RWPE2 (cell line): Measurements from ENCODE around the gene TBC1D21.

Experiments
- ATAC-seq: fragments of 200-7000 bp; cut with Tn5 transposase; 3 replicates; pipeline ENCODE4 v1.9.1; 2021; ENCODE audit warnings: low read depth
- DNase-seq: peaks from one replicate; pipeline ENCODE4 v3.0.0-alpha.2; 2020; ENCODE audit warnings: low spot score
- H3K27ac ChIP-seq: fragments of 450-650 bp; 2 replicates; pipeline ENCODE4 v1.5.1; 2017; ENCODE audit warnings: mild to moderate bottlenecking; ENCODE audit not compliant: poor library complexity, severe bottlenecking
- H3K27me3 ChIP-seq: fragments of 250-450 bp; sonication (Bioruptor Pico); 2 replicates; pipeline ENCODE4 v1.5.1; 2021; ENCODE audit warnings: mild to moderate bottlenecking, moderate library complexity; ENCODE audit not compliant: insufficient read depth, poor library complexity, severe bottlenecking
- H3K36me3 ChIP-seq: fragments of 250-450 bp; sonication (Bioruptor Pico); 2 replicates; pipeline ENCODE4 v1.5.1; 2020; ENCODE audit warnings: low read depth, mild to moderate bottlenecking, moderate library complexity
- H3K4me1 ChIP-seq: fragments of 250-450 bp; sonication (Bioruptor Pico); 2 replicates; pipeline ENCODE4 v1.5.1; 2021; ENCODE audit warnings: mild to moderate bottlenecking, moderate library complexity; ENCODE audit not compliant: insufficient read depth, poor library complexity, severe bottlenecking
- H3K4me3 ChIP-seq: fragments of 250-450 bp; sonication (Bioruptor Pico); 2 replicates; pipeline ENCODE4 v1.5.1; 2021; ENCODE audit warnings: mild to moderate bottlenecking, moderate library complexity; ENCODE audit not compliant: severe bottlenecking
- H3K9me3 ChIP-seq: fragments of 250-450 bp; sonication (Bioruptor Pico); 2 replicates; pipeline ENCODE4 v1.5.1; 2021; ENCODE audit warnings: mild to moderate bottlenecking, moderate library complexity; ENCODE audit not compliant: severe bottlenecking
- CTCF ChIP-seq: fragments of 450-650 bp; IDR thresholded peaks from one replicate; pipeline ENCODE4 v1.5.1; 2017; ENCODE audit warnings: mild to moderate bottlenecking, moderate library complexity; ENCODE audit not compliant: poor library complexity, severe bottlenecking

TBC1D21 gene

DNA sequence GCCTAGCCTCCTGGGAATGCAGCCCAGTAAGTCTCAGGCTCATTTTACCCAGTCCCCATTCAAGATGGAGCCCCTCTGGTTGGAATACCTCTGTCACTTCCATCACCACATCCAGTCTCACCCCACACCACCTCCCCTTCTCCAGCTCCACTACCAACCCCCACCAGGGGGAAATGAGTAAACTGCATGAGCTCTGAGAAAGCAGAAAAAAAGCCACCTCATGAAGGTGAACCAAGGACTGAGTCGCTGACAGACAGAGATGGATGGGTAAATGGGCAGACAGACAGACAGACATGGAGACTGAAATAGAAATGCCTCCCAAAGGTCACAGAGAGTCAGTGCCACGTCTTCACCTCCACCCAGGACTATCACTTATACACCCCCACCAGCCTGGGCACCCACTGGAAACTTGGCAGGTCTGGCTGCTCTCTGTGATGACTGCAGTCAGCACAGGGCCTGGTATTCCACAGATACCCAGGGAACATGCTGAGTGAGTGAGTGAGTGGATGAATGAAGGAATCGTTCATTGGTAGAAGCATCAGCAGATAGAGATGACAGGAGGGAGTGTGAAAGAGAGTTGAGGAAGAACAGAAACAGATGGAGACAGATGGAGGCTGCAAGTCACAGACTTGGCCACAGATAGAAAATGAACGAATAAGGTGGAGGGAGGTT, 48.0 kb downstream of the TBC1D21 start:
- Histone ChIP-seq H3K36me3 (no peaks in the 10 kb centered on the region), H3K9me3 (peaks cover 5% of the 10 kb centered on the region), H3K27me3 (no peaks in the 10 kb centered on the region), H3K27ac (no peak overlapping the region), H3K4me1 (peaks cover 16% of the 10 kb centered on the region), H3K4me3 (no peak overlapping the region)
- DNase-seq (no peak), ATAC-seq (no peak)
- TF ChIP-seq CTCF = no peak

- Histone ChIP-seq H3K27me3 (no peaks in the 10 kb centered on the region), H3K4me1 (peaks cover 16% of the 10 kb centered on the region), H3K36me3 (no peaks in the 10 kb centered on the region), H3K9me3 (peaks cover 3% of the 10 kb centered on the region), H3K27ac (no peak overlapping the region), H3K4me3 (no peak overlapping the region)
- DNase-seq = no peak
- ATAC-seq = no peak
- no peak for TF ChIP-seq CTCF
Measured at GRCh38 chr15:73922186-73923151, 49.1 kb downstream of the TBC1D21 start.

DNA sequence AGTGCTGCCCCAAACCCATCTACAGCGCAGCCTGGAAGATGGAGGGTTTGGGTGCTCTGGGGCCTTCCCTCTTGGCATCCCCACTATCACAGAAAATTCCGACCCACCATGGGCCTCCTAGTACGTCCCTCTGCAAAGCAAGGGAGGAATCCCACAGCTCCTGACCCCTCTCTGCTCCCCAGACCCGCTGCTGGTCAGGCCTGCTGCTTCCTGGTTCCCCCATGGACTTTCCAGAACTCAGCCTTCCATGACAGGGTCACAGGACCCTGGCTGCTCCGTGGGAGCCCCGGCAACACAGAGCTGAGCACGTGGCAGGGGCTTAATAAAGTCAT, 49.8 kb downstream of the TBC1D21 start:
- peaks cover 18% of the 10 kb centered on the region for H3K4me1 ChIP-seq
- no peak for TF ChIP-seq CTCF
- H3K9me3 ChIP-seq = peaks cover 3% of the 10 kb centered on the region
- H3K4me3 ChIP-seq = no peak overlapping the region
- DNase-seq = no peak
- peak overlapping the region; percentile 70 for H3K27ac ChIP-seq
- no peaks in the 10 kb centered on the region for H3K27me3 ChIP-seq
- H3K36me3 ChIP-seq = no peaks in the 10 kb centered on the region
- ATAC-seq = no peak

DNA sequence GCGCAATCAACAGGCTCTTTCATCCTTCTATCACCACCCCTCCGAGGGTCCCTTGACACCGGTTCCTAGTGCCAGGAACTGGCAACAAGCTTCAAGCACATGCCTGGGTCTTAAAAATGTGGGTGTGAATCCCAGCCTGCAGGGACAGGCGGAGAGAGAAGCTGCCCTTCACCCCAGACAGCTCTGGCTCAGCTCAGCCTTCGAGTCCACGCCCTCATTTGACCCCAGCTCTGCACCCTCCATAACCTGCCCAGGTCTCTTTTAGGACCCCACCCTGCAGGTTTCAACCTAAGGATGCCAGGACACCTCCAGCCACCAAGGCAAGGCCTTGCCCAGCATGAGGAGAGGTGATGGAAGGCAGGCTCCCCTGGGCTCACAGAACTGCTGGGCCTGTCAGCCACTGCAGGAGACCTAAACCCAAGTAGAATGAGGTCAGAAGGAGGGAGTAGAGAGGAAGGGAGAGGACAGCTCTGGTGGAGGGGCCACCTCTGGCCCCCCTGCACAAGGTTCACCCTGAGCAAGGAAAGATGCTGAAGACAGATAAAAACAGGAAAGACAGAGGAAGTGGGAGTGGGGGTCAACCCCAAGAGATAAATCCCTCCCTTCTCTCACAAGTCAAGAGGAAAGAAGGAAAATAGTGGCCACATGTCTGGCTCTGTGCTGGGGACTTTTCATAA, 50.3 kb downstream of the TBC1D21 start:
- H3K27ac ChIP-seq = peak overlapping the region; percentile 70
- no peak overlapping the region for H3K4me3 ChIP-seq
- H3K9me3 ChIP-seq = peaks cover under 1% of the 10 kb centered on the region
- DNase-seq = no peak
- no peaks in the 10 kb centered on the region for H3K27me3 ChIP-seq
- H3K36me3 ChIP-seq = no peaks in the 10 kb centered on the region
- H3K4me1 ChIP-seq = peaks cover 20% of the 10 kb centered on the region
- no peak for ATAC-seq
- TF ChIP-seq CTCF = no peak
